KOPT-K1 (cell line): Measurements from ENCODE around the gene SYNPO.

Experiments
- H3K27ac ChIP-seq: fragments of 200-600 bp; sonication (generic); 2 replicates; pipeline ENCODE4 v1.5.1; 2016; ENCODE audit warnings: antibody characterized with exemption, mild to moderate bottlenecking, low read depth, low read length; ENCODE audit not compliant: poor library complexity, severe bottlenecking
- H3K36me3 ChIP-seq: fragments of 200-600 bp; sonication (generic); 2 replicates; pipeline ENCODE4 v1.5.1; 2017; ENCODE audit warnings: antibody characterized with exemption, mild to moderate bottlenecking, low read length, moderate library complexity; ENCODE audit not compliant: insufficient read depth
- H3K9me3 ChIP-seq: fragments of 200-600 bp; sonication (generic); 2 replicates; pipeline ENCODE4 v1.5.1; 2017; ENCODE audit warnings: antibody characterized with exemption, low read length, mild to moderate bottlenecking; ENCODE audit not compliant: insufficient read depth, poor library complexity, severe bottlenecking

The SYNPO gene

GRCh38 chr5:150601491-150602345, 38.7 kb upstream of the SYNPO start:
- no peak overlapping the region for H3K27ac ChIP-seq
- H3K36me3 ChIP-seq: no peaks in the 10 kb centered on the region
- H3K9me3 ChIP-seq: no peaks in the 10 kb centered on the region

- Histone ChIP-seq H3K36me3 (no peaks in the 10 kb centered on the region), H3K9me3 (no peaks in the 10 kb centered on the region), H3K27ac (no peak overlapping the region)
Measured at GRCh38 chr5:150603052-150603451, 37.4 kb upstream of the SYNPO start.

DNA sequence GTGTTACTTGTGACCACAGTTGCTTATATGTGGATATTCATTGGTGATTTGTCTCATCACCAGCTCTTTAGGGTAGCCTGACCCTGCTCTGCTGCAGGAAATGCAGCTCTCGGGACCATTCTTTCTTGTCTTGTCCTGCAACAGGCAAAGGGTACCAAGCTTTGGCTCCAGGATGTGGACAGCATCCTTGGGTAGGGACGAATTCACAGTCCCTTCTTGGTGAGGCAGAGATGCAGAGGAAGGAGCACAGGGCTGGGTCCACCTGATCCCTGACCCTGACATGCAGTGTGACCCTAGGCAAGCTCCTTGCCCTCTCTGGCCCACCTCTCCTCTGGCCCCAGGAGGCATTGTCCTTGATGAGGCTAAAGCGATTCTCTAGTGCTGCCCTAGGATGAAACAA, 37.0 kb upstream of the SYNPO start:
- H3K36me3 ChIP-seq: no peaks in the 10 kb centered on the region
- H3K27ac ChIP-seq: no peak overlapping the region

GRCh38 chr5:150604010-150604409, 36.5 kb upstream of the SYNPO start:
- H3K36me3 ChIP-seq: no peaks in the 10 kb centered on the region
- no peak overlapping the region for H3K27ac ChIP-seq
- no peaks in the 10 kb centered on the region for H3K9me3 ChIP-seq

More for the DNA sequence above, 37.0 kb upstream of the SYNPO start:
- no peaks in the 10 kb centered on the region for H3K9me3 ChIP-seq

GRCh38 chr5:150604894-150605440, 35.5 kb upstream of the SYNPO start:
- H3K27ac ChIP-seq: no peak overlapping the region
- no peaks in the 10 kb centered on the region for H3K36me3 ChIP-seq
- no peaks in the 10 kb centered on the region for H3K9me3 ChIP-seq

- Histone ChIP-seq H3K27ac (no peak overlapping the region), H3K9me3 (no peaks in the 10 kb centered on the region), H3K36me3 (no peaks in the 10 kb centered on the region)
Measured at GRCh38 chr5:150605546-150605945, 34.9 kb upstream of the SYNPO start.

DNA sequence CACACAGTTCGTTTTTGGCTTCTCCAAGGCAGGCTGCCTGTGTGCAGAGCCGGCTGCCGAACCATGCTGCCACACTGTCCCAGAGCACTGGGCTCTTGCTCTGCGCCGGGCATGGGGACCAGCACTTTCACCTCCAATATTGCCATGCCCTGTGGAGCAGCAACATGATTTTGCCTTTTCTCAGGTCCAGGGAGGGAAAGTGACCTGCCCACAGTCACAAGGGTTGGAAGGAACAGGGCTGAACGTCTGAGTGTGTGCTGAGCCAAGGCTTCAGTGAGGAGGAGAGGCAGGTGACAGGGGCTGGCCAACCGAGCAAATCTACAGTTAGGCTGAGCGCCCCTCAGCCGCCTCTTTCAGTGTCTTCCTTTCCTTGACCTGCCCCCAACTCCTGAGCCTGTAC, 34.0 kb upstream of the SYNPO start:
- Histone ChIP-seq H3K27ac (no peak overlapping the region), H3K9me3 (no peaks in the 10 kb centered on the region), H3K36me3 (no peaks in the 10 kb centered on the region)

DNA sequence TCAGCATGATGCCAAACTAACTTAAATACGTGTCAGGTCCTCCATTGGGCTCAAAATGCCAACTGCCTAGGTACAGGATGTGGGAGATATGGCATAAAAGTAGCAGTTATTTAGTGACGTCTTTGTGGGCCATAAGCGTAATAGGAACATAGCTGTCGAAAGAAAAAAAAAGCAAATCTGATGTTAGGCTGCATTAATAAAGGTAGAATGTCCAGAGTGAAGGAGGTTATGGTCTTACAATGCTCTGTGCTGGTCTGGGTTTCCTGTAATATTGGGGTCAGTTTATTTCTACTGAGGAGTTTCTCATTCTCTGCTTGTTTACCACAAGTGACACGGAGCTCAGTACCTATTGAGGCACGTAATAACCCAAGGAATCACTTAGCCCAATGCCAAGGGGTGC, 33.4 kb upstream of the SYNPO start:
- H3K36me3 ChIP-seq: no peaks in the 10 kb centered on the region
- no peaks in the 10 kb centered on the region for H3K9me3 ChIP-seq
- H3K27ac ChIP-seq: no peak overlapping the region

DNA sequence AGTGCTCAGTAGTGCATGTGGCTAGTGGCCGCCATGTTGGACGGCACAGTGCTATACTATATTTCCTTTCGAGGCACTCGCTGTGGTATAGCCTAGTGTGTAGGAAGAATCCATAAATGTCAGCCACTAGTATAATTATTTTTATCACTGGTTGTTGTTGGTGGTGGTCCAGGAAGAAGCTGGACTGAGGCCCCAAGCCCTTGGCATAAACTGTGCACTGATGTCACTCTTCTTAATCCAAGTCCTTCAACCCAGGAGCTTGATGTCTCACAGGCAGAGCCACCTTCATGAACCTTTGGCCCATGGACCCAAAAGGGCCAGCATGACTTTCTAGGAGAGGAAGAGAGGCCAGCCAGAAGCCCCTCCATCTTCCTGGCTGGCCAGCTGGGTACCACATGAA, 32.5 kb upstream of the SYNPO start:
- Histone ChIP-seq H3K36me3 (no peaks in the 10 kb centered on the region), H3K9me3 (no peaks in the 10 kb centered on the region), H3K27ac (no peak overlapping the region)

DNA sequence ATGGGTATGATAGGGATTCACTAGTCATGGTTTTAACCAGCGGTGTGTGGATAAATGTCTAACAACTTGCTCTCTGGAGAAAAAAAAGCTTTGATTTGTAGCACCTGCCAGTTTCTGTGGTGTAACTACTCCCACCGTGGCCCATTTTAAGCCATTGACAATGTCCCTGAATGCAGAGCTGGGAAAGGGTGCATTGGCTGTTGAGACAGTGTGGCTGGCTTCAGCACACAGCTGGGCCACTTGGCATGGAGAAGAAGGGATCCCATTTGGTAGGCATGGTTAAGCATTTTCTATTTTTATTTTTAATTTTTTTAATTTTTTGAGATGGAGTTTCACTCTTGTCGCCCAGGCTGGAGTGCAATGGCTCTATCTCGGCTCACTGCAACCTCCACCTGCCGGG, 31.5 kb upstream of the SYNPO start:
- no peaks in the 10 kb centered on the region for H3K9me3 ChIP-seq
- no peak overlapping the region for H3K27ac ChIP-seq
- H3K36me3 ChIP-seq: no peaks in the 10 kb centered on the region

DNA sequence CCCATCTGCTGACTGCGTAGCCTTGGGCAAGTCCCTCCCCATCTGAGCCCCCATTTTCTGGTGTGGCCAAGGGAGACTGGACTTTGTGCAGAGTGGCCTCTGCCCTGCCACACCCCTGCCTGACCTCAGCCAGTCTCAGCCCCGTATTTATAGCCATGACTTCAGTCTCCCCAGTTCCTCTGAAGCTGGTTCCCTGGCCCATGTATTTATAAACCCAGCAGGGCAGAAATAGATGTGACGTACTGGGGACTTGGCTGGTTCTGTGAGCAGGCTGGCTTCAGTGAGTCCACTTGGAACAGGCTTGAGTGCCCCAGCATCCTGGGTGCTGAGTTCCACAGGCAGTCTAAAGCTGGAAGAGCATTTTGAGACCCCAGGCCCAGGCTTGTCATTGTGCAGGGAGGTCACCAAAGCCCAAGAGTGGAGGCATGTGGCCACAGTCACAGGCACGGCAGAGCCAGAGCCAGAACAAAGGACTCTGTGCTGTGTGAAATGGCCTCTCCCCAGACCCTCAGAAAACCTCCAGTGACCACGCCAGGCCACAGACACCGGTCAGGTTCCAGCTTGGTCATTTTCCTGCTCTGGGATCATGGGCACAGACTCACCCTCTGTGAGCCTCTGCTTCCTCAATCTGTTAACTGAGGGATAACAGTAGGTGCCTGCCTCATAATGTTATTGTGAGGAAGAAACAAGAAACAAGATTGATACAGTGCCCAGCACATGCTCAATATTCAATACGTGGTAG, 30.4 kb upstream of the SYNPO start:
- Histone ChIP-seq H3K36me3 (no peaks in the 10 kb centered on the region), H3K27ac (no peak overlapping the region), H3K9me3 (no peaks in the 10 kb centered on the region)

DNA sequence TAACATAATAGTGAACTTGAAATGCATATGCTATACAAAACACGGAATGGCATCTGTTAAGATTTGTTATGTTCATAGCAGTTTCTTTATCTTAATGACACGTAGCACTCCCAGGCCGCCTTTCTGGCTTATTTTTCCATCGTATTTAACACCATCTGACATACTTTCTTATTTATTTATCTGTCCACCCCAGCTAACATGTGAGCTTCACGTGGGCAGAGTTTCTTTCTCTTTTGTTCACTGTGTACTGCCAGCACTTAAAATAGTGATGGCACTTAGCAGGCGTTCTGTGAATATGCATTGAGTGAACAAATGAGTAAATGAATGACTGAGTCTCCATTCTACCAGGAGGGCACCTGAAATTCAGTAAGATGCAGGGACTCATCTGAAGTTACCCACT, 29.4 kb upstream of the SYNPO start:
- no peak overlapping the region for H3K27ac ChIP-seq
- H3K36me3 ChIP-seq: no peaks in the 10 kb centered on the region

GRCh38 chr5:150612405-150612804, 28.1 kb upstream of the SYNPO start:
- no peaks in the 10 kb centered on the region for H3K36me3 ChIP-seq
- H3K9me3 ChIP-seq: no peaks in the 10 kb centered on the region
- no peak overlapping the region for H3K27ac ChIP-seq

More for the DNA sequence above, 29.4 kb upstream of the SYNPO start:
- no peaks in the 10 kb centered on the region for H3K9me3 ChIP-seq

DNA sequence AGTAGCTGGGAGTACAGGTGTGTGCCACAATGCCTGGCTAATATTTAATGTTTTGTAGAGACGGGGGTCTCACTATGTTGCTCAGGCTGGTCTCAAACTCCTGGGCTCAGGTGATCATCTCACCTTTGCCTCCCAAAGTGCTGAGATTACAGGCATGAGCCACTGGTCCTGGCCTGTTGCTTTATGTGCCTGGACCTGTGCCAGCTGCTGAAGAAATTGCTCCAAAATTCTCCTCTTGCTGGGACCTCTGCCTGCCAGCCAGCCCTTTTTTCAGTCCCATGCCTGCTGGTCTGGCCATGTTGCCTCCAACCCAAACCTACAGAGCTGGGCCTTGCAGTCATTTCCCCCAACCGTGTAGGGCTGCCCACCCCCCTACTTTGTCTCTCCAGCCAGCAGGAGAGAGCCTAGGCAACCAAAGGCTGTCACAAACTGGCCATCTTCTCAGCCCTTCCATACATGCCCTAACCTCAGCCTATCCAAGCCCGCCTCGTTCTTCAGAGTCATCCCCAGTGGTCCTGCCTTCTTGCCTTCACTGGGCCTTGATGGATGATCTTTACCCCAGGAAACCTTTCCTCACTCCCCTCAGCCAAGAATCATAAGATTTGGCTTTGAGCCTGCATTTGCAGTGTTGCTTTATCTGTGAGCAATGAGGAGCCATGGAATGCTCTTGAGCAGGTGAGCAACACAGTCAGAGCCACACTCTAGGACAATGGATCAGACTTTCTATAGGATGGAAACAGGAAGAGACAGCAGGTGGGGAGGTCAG, 27.4 kb upstream of the SYNPO start:
- Histone ChIP-seq H3K27ac (no peak overlapping the region), H3K36me3 (no peaks in the 10 kb centered on the region), H3K9me3 (no peaks in the 10 kb centered on the region)
